Hepatocyte (in vitro differentiated cells): Measurements from ENCODE around the gene FHL1.

Experiments
- CTCF ChIP-seq: fragments of 200-600 bp; sonication (generic); IDR thresholded peaks from 2 replicates; pipeline ENCODE4 v1.5.1; 2016; ENCODE audit warnings: antibody characterized with exemption, mild to moderate bottlenecking; ENCODE audit not compliant: poor library complexity
- EZH2 ChIP-seq: fragments of 200-600 bp; sonication (generic); IDR thresholded peaks from 2 replicates; pipeline ENCODE4 v1.6.1; 2016; ENCODE audit warnings: antibody characterized with exemption, mild to moderate bottlenecking, borderline replicate concordance

GRCh38 chrX:136138939-136139338 lies 8.4 kb upstream of the FHL1 start:
- TF ChIP-seq CTCF (no peak), EZH2 (no peak)
